ENCODE measurements around the gene CSTPP1.

CSTPP1 gene

DNA sequence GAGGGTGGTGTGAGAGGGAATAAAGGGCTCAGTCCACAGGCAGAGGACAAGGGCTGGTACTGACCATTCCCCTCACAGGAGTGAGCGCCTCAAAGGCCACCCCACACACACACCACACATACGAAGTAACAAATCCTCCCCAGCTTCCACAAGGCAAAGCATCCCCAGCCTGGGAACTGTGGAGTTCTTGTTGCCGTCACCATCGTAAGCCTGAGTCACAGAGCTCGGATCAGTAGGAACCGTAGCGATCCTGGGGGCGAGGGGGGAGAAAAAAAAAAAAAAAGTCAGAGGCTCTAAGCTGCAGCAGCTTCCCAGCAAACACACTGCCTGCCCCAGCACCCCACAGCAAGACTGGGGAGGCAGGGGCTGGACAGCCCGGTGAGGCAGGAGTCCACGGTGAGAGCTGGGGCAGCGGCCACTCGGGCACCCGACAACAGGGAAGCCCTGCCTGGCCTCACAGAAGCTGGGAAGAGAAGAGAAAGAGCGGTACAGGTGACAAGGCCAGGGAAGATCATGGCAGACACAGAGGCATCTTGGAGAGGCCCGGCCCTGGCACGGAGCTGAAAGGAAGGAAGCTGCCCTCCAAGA is 228.8 kb downstream of the CSTPP1 start:
- FAIRE-seq: no peak

DNA sequence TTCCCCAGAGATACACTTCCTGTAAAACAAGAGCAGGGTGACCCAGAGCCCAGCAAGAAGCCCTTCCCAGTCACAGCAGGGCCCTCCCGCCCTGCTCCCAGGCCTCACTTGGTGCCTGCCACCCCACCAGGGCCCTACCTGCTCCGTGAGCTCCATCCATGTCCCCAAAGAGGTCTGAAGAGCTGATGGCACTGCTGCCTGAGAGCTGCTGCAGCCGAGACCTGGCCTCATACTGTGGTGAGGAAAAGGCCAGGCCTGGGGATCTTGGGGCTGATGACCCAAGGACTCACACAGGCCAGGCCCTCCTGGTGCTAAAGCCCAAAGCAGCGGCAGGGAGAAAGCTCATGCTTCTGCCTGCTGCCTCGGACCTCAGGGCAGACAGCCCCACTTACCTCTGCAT is 229.8 kb downstream of the CSTPP1 start:
- FAIRE-seq: no peak

DNA sequence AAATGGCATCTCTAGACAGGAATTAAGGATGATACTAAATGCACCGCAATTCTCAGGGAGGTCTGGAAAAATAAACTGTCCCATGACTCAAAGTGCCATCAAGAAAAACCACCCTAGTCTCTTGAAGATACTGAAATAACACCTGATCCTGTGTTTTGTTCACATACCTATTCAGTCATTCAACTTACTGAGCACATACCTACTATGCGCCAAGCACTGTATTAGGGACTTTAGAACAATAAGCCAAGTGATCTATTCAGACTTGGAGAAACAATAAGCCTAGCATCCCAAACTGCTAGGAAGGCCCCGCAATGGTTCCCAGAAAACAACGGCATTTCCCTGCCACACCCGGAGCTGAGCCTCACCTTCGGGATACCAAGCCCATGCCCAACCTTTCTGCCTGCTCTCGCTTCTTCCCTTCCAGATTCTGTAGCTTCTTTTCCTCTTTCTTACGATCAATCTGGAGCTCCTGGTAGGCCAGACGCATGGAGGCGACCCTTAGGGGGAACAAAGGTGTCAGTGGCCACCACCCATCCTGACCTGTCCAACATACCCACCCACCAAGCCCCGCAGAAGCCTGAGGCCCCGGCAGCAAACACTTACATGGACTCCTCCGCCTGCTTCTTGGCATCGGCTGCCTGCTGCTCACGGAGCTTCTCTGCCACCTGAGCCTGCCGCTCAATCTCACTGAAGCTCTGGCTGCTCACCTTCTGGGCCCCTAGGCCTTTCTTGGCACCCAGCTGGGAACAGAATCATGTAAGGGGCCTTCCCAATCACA is 234.7 kb downstream of the CSTPP1 start:
- no peak for FAIRE-seq

DNA sequence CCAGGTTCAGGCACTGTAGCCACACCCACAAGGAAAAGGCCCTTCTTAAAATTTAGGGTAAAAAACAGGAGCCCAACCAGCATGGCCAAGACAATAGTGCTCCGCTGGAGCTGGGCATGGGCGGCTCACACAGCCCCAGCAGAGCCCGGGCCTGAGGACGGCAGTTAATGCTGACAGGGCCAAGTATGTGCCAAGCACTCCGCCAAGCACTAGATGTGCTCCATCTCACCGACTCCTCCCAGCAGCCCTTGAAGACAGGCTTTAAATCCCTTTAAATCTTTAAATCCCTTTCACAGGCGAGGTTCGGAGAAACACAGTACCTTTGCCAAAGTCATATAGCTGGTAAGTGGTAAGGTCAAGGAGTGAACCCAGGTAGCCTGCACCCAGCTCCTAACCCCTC is 235.3 kb downstream of the CSTPP1 start:
- FAIRE-seq: no peak

DNA sequence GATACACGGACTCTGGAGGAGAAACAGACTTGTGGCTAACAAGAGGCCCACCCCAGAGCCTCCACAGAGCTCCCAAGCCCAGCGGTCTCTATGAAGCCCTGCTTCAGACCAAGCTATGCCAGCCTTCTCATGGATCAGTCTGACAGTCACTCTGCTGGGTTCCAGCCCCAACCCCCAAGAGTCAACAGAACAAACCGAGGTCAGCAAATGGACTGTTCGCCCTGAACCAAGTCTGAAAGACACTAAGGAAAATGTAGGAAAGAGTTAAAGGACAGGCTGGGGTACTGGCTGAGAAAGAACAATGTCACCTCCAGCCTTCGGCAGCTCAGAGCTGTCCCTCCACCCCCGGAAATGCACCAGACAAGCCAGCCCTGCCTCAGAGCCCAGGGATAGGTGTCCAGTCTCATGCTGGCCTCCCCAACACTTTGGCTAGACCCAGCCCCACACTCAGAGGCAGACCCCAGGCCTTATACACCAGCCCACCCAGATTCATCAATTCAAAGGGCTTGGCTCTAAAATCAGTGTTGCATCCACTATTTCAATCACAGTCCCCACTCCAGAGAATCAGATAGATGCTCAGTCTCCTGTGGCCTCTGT is 236.3 kb downstream of the CSTPP1 start:
- FAIRE-seq: no peak

- FAIRE-seq: no peak
Observed at GRCh38 chr11:47175746-47176327, 239.3 kb downstream of the CSTPP1 start.

GRCh38 chr11:47176328-47177228 is 240.0 kb downstream of the CSTPP1 start, which contains the start of gene ARFGAP2:
ARFGAP2 (minus strand) TSS chr11:47176879; CDS start chr11:47176853, 26 bp downstream.
- peak; percentile 37 for FAIRE-seq

GRCh38 chr11:47177229-47177845 is 240.8 kb downstream of the CSTPP1 start:
- FAIRE-seq: no peak

GRCh38 chr11:47177846-47178245 is 241.3 kb downstream of the CSTPP1 start:
- FAIRE-seq: no peak

DNA sequence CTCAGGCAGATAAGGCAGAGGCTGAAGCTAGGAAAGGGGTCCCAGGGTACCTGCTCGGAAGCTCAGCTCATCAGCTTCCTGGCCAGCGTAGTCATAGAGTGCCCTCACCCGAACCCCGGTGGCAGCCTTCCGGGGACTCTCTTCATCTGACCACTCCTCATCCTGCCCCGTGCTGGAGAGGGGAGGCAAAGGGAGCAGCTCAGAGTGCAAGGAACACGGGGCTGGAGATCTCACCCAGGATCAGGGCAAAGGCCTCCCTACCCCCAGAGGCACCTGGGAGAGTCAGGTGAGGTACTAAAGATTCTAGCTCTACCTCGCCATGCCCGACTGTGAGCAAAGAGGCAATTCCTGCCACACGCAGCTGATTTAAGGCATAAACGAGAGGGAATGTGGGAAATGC is 241.8 kb downstream of the CSTPP1 start:
- no peak for FAIRE-seq

GRCh38 chr11:47178737-47179654 is 242.4 kb downstream of the CSTPP1 start:
- no peak for FAIRE-seq

GRCh38 chr11:47179655-47179991 is 243.1 kb downstream of the CSTPP1 start:
- FAIRE-seq: no peak

GRCh38 chr11:47180006-47180787 is 243.6 kb downstream of the CSTPP1 start:
- no peak for FAIRE-seq

DNA sequence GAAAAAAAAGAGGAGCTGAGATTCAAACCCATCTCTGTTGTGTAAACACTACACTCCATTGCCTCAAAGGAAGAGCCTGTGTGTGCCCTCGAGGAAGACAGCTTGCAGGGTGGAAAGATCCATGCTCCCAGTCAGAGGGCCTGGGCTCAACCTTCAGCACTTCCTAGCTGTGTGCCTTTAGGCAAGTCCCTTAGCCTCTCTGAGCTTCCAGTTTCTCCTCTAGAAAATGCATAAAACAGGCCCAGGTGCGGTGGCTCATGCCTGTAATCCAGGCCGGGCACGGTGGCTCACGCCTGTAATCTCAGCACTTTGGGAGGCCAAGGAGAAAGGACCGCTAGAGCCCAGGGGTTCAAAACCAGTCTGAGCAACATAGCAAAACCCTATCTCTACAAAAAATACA is 244.7 kb downstream of the CSTPP1 start:
- FAIRE-seq: no peak

DNA sequence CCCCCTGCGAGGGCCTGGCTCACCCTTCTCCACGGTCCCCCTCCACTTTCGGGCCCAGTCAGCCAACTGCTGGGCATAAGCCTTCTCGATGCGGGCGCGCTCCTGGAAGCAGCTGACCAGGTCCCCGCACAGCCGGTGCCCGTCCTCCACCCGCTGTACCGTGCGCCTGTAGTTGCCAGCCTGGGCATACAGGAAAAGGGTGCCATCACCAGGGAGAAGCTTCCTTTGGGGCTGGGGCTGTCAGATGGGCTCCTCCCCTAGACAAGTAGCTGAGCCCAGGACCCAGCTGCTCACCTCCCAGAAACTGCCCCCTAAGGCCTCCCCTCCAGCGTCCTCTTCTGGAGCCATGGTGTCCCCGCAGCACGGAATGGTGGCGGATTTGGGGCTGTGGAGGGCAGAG is 245.8 kb downstream of the CSTPP1 start:
- no peak for FAIRE-seq

GRCh38 chr11:47183031-47183856 is 246.7 kb downstream of the CSTPP1 start:
- FAIRE-seq: no peak

- FAIRE-seq: no peak
Observed at GRCh38 chr11:47183969-47184368, 247.4 kb downstream of the CSTPP1 start.

GRCh38 chr11:47184711-47185304 is 248.2 kb downstream of the CSTPP1 start:
- FAIRE-seq: no peak
